GM21717 (cell line): ENCODE measurements around the gene TAS2R20.

Source experiments
- ATAC-seq: cut with Tn5 transposase; IDR thresholded peaks from one replicate; pipeline ENCODE4 v1.9.1; 2021; ENCODE audit warnings: mild to moderate bottlenecking, moderate library complexity; ENCODE audit not compliant: unreplicated experiment

TAS2R20 gene

GRCh38 chr12:10960211-10960610, 37.9 kb downstream of the TAS2R20 start:
- ATAC-seq = no peak

GRCh38 chr12:10959804-10960203, 38.3 kb downstream of the TAS2R20 start:
- ATAC-seq = no peak

GRCh38 chr12:10957741-10958140, 40.4 kb downstream of the TAS2R20 start:
- no peak for ATAC-seq

GRCh38 chr12:10956085-10956484, 42.0 kb downstream of the TAS2R20 start:
- no peak for ATAC-seq

GRCh38 chr12:10952645-10953044, 45.5 kb downstream of the TAS2R20 start:
- ATAC-seq = no peak
